Large intestine (tissue), 3 donors: ENCODE measurements around the gene YJEFN3. TPM values are rescaled to one million over a fixed set of nuclear protein-coding genes. Genes with fewer than 3 reads are reported as not detected.

ENCODE experiments used
- DNase-seq, 2 donors: peaks; one replicate each; pipeline versions ENCODE4 v3.0.0 to v3.0.0-alpha.2; 2013
- H3K27ac ChIP-seq: one replicate; pipeline ENCODE4 v1.5.1; 2013; ENCODE audit warnings: low read length
- H3K27me3 ChIP-seq: 2 replicates; pipeline ENCODE4 v1.6.1; 2013; ENCODE audit warnings: low read length; ENCODE audit not compliant: control insufficient read depth, insufficient read depth
- H3K36me3 ChIP-seq: 2 replicates; pipeline ENCODE4 v1.6.1; 2013; ENCODE audit warnings: low read length; ENCODE audit not compliant: control insufficient read depth, insufficient read depth
- H3K4me1 ChIP-seq: one replicate; pipeline ENCODE4 v1.6.1; 2013; ENCODE audit warnings: low read length; ENCODE audit not compliant: control insufficient read depth, insufficient read depth
- H3K4me3 ChIP-seq: one replicate; pipeline ENCODE4 v1.5.1; 2013; ENCODE audit warnings: low read length
- H3K9me3 ChIP-seq: one replicate; pipeline ENCODE4 v1.6.1; 2013; ENCODE audit warnings: mild to moderate bottlenecking, low read depth, low read length, moderate library complexity; ENCODE audit not compliant: control insufficient read depth
- WGBS: methylation state at CpG from one replicate; pipeline ENCODE4 v1.1.5; 2013; ENCODE audit warnings: low lambda C conversion rate; ENCODE audit not compliant: insufficient coverage; 5-methylcytosine and 5-hydroxymethylcytosine counted together
- polyA plus RNA-seq: library from polyadenylated mRNA; unstranded; fragments of 120-200 nt; gene quantifications from one replicate; pipeline ENCODE4 v1.2.1, GENCODE V29; 2013

The YJEFN3 gene
- polyA plus RNA-seq, 1 donor: 9.5 TPM

- Histone ChIP-seq H3K36me3 (no peaks in the 10 kb centered on the region), H3K27ac (no peak overlapping the region), H3K4me1 (no peaks in the 10 kb centered on the region), H3K9me3 (no peaks in the 10 kb centered on the region), H3K27me3 (no peaks in the 10 kb centered on the region), H3K4me3 (no peak overlapping the region)
- WGBS: no CpG with 5 or more reads among the region's 26 CpGs
- DNase-seq: no peak
Measured at GRCh38 chr19:19561946-19562664, 33.4 kb downstream of the YJEFN3 start.

GRCh38 chr19:19562665-19563347 lies 34.1 kb downstream of the YJEFN3 start:
- Histone ChIP-seq H3K4me3 (no peak overlapping the region), H3K36me3 (no peaks in the 10 kb centered on the region), H3K27me3 (no peaks in the 10 kb centered on the region), H3K4me1 (no peaks in the 10 kb centered on the region), H3K9me3 (no peaks in the 10 kb centered on the region), H3K27ac (no peak overlapping the region)
- WGBS: no CpG with 5 or more reads among the region's 17 CpGs
- no peak for DNase-seq

GRCh38 chr19:19563348-19563848 lies 34.7 kb downstream of the YJEFN3 start:
- Histone ChIP-seq H3K27ac (no peak overlapping the region), H3K4me1 (no peaks in the 10 kb centered on the region), H3K36me3 (no peaks in the 10 kb centered on the region), H3K4me3 (no peak overlapping the region), H3K27me3 (no peaks in the 10 kb centered on the region), H3K9me3 (no peaks in the 10 kb centered on the region)
- WGBS: 80% methylated on average over 1 of the region's 17 CpGs
- DNase-seq: no peak

GRCh38 chr19:19566306-19566705 lies 37.6 kb downstream of the YJEFN3 start:
- peak in 1 of 2 donors; percentile 26 for DNase-seq
- no CpG with 5 or more reads among the region's 7 CpGs for WGBS
- Histone ChIP-seq H3K4me3 (no peak overlapping the region), H3K36me3 (no peaks in the 10 kb centered on the region), H3K27ac (no peak overlapping the region), H3K4me1 (no peaks in the 10 kb centered on the region), H3K27me3 (no peaks in the 10 kb centered on the region), H3K9me3 (no peaks in the 10 kb centered on the region)

GRCh38 chr19:19567391-19567790 lies 38.7 kb downstream of the YJEFN3 start:
- no CpG with 5 or more reads among the region's 3 CpGs for WGBS
- no peaks in the 10 kb centered on the region for H3K4me1 ChIP-seq
- no peaks in the 10 kb centered on the region for H3K9me3 ChIP-seq
- no peak for DNase-seq
- H3K27ac ChIP-seq: no peak overlapping the region
- H3K4me3 ChIP-seq: no peak overlapping the region
- H3K36me3 ChIP-seq: no peaks in the 10 kb centered on the region
- no peaks in the 10 kb centered on the region for H3K27me3 ChIP-seq

GRCh38 chr19:19568802-19569756 lies 40.4 kb downstream of the YJEFN3 start:
- Histone ChIP-seq H3K9me3 (no peaks in the 10 kb centered on the region), H3K27ac (no peak overlapping the region), H3K36me3 (no peaks in the 10 kb centered on the region), H3K4me1 (no peaks in the 10 kb centered on the region), H3K4me3 (no peak overlapping the region), H3K27me3 (no peaks in the 10 kb centered on the region)
- no peak for DNase-seq
- WGBS: no CpG with 5 or more reads among the region's 25 CpGs

GRCh38 chr19:19570571-19570970 lies 41.9 kb downstream of the YJEFN3 start:
- no peak for DNase-seq
- Histone ChIP-seq H3K9me3 (no peaks in the 10 kb centered on the region), H3K27ac (no peak overlapping the region), H3K4me3 (no peak overlapping the region), H3K27me3 (no peaks in the 10 kb centered on the region), H3K36me3 (no peaks in the 10 kb centered on the region), H3K4me1 (no peaks in the 10 kb centered on the region)
- WGBS: 83% methylated on average over 1 of the region's 10 CpGs

GRCh38 chr19:19571071-19571786 lies 42.5 kb downstream of the YJEFN3 start:
- no peaks in the 10 kb centered on the region for H3K27me3 ChIP-seq
- H3K4me1 ChIP-seq: no peaks in the 10 kb centered on the region
- whole genome bisulfite sequencing: no CpG with 5 or more reads among the region's 11 CpGs
- H3K9me3 ChIP-seq: no peaks in the 10 kb centered on the region
- no peak for DNase-seq
- H3K4me3 ChIP-seq: no peak overlapping the region
- no peak overlapping the region for H3K27ac ChIP-seq
- no peaks in the 10 kb centered on the region for H3K36me3 ChIP-seq

GRCh38 chr19:19575411-19575810 lies 46.7 kb downstream of the YJEFN3 start:
- H3K27me3 ChIP-seq: no peaks in the 10 kb centered on the region
- no peak overlapping the region for H3K4me3 ChIP-seq
- no peak overlapping the region for H3K27ac ChIP-seq
- H3K9me3 ChIP-seq: no peaks in the 10 kb centered on the region
- DNase-seq: no peak
- 80% methylated on average over 1 of the region's 6 CpGs for WGBS
- H3K36me3 ChIP-seq: no peaks in the 10 kb centered on the region
- peaks cover 5% of the 10 kb centered on the region for H3K4me1 ChIP-seq
